IPS-18a (cell line): Measurements from ENCODE around the gene CHERP.
A peak's percentile ranks its signal among the peaks of the same experiment; 100 is the strongest.
"Not testable (repeated sequence)": the region's sequence is repeated elsewhere in the genome, so short reads cannot be mapped to it uniquely, and the experiment has no call there.

ENCODE experiments used
- H3K27ac ChIP-seq: one replicate; pipeline ENCODE4 v1.5.1; 2013; ENCODE audit warnings: low read length
- H3K27me3 ChIP-seq: one replicate; pipeline ENCODE4 v1.6.1; 2013; ENCODE audit warnings: mild to moderate bottlenecking, low read length; ENCODE audit not compliant: control insufficient read depth, insufficient read depth
- H3K36me3 ChIP-seq: one replicate; pipeline ENCODE4 v1.6.1; 2013; ENCODE audit warnings: low read depth, low read length; ENCODE audit not compliant: control insufficient read depth
- H3K4me1 ChIP-seq: one replicate; pipeline ENCODE4 v1.6.1; 2013; ENCODE audit warnings: low read depth, low read length; ENCODE audit not compliant: control insufficient read depth
- H3K4me3 ChIP-seq: one replicate; pipeline ENCODE4 v1.5.1; 2013; ENCODE audit warnings: low read length
- H3K9ac ChIP-seq: one replicate; pipeline ENCODE4 v1.6.1; 2013; ENCODE audit warnings: mild to moderate bottlenecking, low read length, moderate library complexity
- H3K9me3 ChIP-seq: one replicate; pipeline ENCODE4 v1.6.1; 2013; ENCODE audit warnings: low read depth, low read length; ENCODE audit not compliant: control insufficient read depth

CHERP gene

GRCh38 chr19:16559780-16560276 is 17.6 kb upstream of the CHERP start:
- Histone ChIP-seq H3K4me3 (no peak overlapping the region), H3K9ac (no peak overlapping the region), H3K27me3 (no peaks in the 10 kb centered on the region), H3K27ac (no peak overlapping the region), H3K36me3 (peaks cover 36% of the 10 kb centered on the region), H3K9me3 (no peaks in the 10 kb centered on the region), H3K4me1 (no peaks in the 10 kb centered on the region)

- Histone ChIP-seq H3K9me3 (no peaks in the 10 kb centered on the region), H3K9ac (no peak overlapping the region), H3K4me1 (no peaks in the 10 kb centered on the region), H3K36me3 (peaks cover 26% of the 10 kb centered on the region), H3K27me3 (no peaks in the 10 kb centered on the region), H3K27ac (no peak overlapping the region), H3K4me3 (no peak overlapping the region)
Observed at GRCh38 chr19:16554776-16555175, 12.5 kb upstream of the CHERP start.

GRCh38 chr19:16551902-16552301 is 9.7 kb upstream of the CHERP start:
- peaks cover 26% of the 10 kb centered on the region for H3K36me3 ChIP-seq
- not testable (repeated sequence) for H3K4me1 ChIP-seq, H3K9ac ChIP-seq, H3K9me3 ChIP-seq, H3K4me3 ChIP-seq, H3K27ac ChIP-seq, H3K27me3 ChIP-seq

GRCh38 chr19:16548956-16549355 is 6.7 kb upstream of the CHERP start:
- Histone ChIP-seq H3K9ac (no peak overlapping the region), H3K36me3 (peaks cover 15% of the 10 kb centered on the region), H3K4me1 (no peaks in the 10 kb centered on the region), H3K27me3 (no peaks in the 10 kb centered on the region), H3K4me3 (no peak overlapping the region), H3K9me3 (no peaks in the 10 kb centered on the region), H3K27ac (no peak overlapping the region)

- Histone ChIP-seq H3K9me3 (no peaks in the 10 kb centered on the region), H3K9ac (no peak overlapping the region), H3K36me3 (no peaks in the 10 kb centered on the region), H3K27ac (no peak overlapping the region), H3K27me3 (no peaks in the 10 kb centered on the region), H3K4me3 (no peak overlapping the region), H3K4me1 (peaks cover 5% of the 10 kb centered on the region)
Observed at GRCh38 chr19:16544473-16545231, 2.4 kb upstream of the CHERP start.

GRCh38 chr19:16543734-16544133 is 1.5 kb upstream of the CHERP start:
- H3K4me3 ChIP-seq: peak overlapping the region; percentile 80
- not testable (repeated sequence) for H3K27ac ChIP-seq, H3K9me3 ChIP-seq, H3K36me3 ChIP-seq, H3K27me3 ChIP-seq, H3K4me1 ChIP-seq
- peak overlapping the region; percentile 79 for H3K9ac ChIP-seq

- Histone ChIP-seq H3K9me3 (no peaks in the 10 kb centered on the region), H3K36me3 (peaks cover 2% of the 10 kb centered on the region), H3K4me3 (peak overlapping the region; percentile 80), H3K9ac (peak overlapping the region; percentile 79), H3K27ac (peak overlapping the region; percentile 59), H3K4me1 (peaks cover 5% of the 10 kb centered on the region), H3K27me3 (no peaks in the 10 kb centered on the region)
Observed at GRCh38 chr19:16542910-16543472, 754 bp upstream of the CHERP start.

GRCh38 chr19:16541526-16542044 is 652 bp downstream of the CHERP start:
- H3K27me3 ChIP-seq: no peaks in the 10 kb centered on the region
- peaks cover 10% of the 10 kb centered on the region for H3K36me3 ChIP-seq
- H3K9ac ChIP-seq: peak overlapping the region; percentile 79
- H3K4me3 ChIP-seq: peak overlapping the region; percentile 80
- no peaks in the 10 kb centered on the region for H3K9me3 ChIP-seq
- peak overlapping the region; percentile 68 for H3K27ac ChIP-seq
- peaks cover 5% of the 10 kb centered on the region for H3K4me1 ChIP-seq

GRCh38 chr19:16540948-16541347 is 1.3 kb downstream of the CHERP start:
- H3K4me1 ChIP-seq: peaks cover 5% of the 10 kb centered on the region
- peak overlapping the region; percentile 80 for H3K4me3 ChIP-seq
- H3K27ac ChIP-seq: no peak overlapping the region
- H3K27me3 ChIP-seq: no peaks in the 10 kb centered on the region
- H3K36me3 ChIP-seq: peaks cover 16% of the 10 kb centered on the region
- H3K9me3 ChIP-seq: no peaks in the 10 kb centered on the region
- H3K9ac ChIP-seq: peak overlapping the region; percentile 79

- Histone ChIP-seq H3K27ac (no peak overlapping the region), H3K4me3 (no peak overlapping the region), H3K27me3 (no peaks in the 10 kb centered on the region), H3K4me1 (no peaks in the 10 kb centered on the region), H3K9ac (no peak overlapping the region), H3K9me3 (no peaks in the 10 kb centered on the region), H3K36me3 (peaks cover 53% of the 10 kb centered on the region)
Observed at GRCh38 chr19:16537111-16537510, 5.1 kb downstream of the CHERP start.

GRCh38 chr19:16536130-16536529 is 6.1 kb downstream of the CHERP start:
- Histone ChIP-seq H3K36me3 (peaks cover 63% of the 10 kb centered on the region), H3K9ac (no peak overlapping the region), H3K27me3 (no peaks in the 10 kb centered on the region), H3K4me3 (no peak overlapping the region), H3K4me1 (no peaks in the 10 kb centered on the region), H3K27ac (no peak overlapping the region), H3K9me3 (no peaks in the 10 kb centered on the region)

- Histone ChIP-seq H3K36me3 (peaks cover 70% of the 10 kb centered on the region), H3K27ac (no peak overlapping the region), H3K27me3 (no peaks in the 10 kb centered on the region), H3K4me3 (no peak overlapping the region), H3K4me1 (no peaks in the 10 kb centered on the region), H3K9ac (no peak overlapping the region), H3K9me3 (no peaks in the 10 kb centered on the region)
Observed at GRCh38 chr19:16535381-16535780, 6.9 kb downstream of the CHERP start.
